Tibial nerve (tissue), 4 donors: ENCODE results near the gene GPR135. TPM values are rescaled to one million over a fixed set of nuclear protein-coding genes. Genes with fewer than 3 reads are reported as not detected.

Experiments
- DNase-seq, 2 donors: peaks; one replicate each; pipeline ENCODE4 v3.0.0-alpha.2; 2019; ENCODE audit warnings: low spot score in 2 of 2
- H3K27ac ChIP-seq, 4 donors: fragments of 200-600 bp; sonication (generic) in 3 of 4; one replicate each; pipeline ENCODE4 v1.5.1; 2017 to 2019; ENCODE audit warnings: mild to moderate bottlenecking in 1 of 4
- H3K27me3 ChIP-seq, 2 donors: fragments of 200-600 bp; sonication (generic) in 1 of 2; one replicate each; pipeline versions ENCODE4 v1.5.1 to v1.6.0; 2017 to 2019
- H3K36me3 ChIP-seq, 3 donors: fragments of 200-600 bp; sonication (generic); one replicate each; pipeline ENCODE4 v1.5.1; 2018 to 2019
- H3K4me1 ChIP-seq, 4 donors: fragments of 200-600 bp; sonication (generic) in 3 of 4; one replicate each; pipeline ENCODE4 v1.5.1; 2017 to 2019
- H3K4me3 ChIP-seq, 4 donors: fragments of 200-600 bp; sonication (generic) in 3 of 4; one replicate each; pipeline ENCODE4 v1.5.1; 2017 to 2019; ENCODE audit warnings: mild to moderate bottlenecking in 1 of 4, moderate library complexity in 1 of 4
- H3K9me3 ChIP-seq, 4 donors: fragments of 200-600 bp; sonication (generic) in 3 of 4; one replicate each; pipeline ENCODE4 v1.5.1; 2017 to 2019
- EP300 ChIP-seq, 2 donors: sonication (generic); formaldehyde crosslinking; IDR thresholded peaks; one replicate each; pipeline ENCODE4 v1.6.1; 2017; ENCODE audit warnings: antibody characterized with exemption in 2 of 2, mild to moderate bottlenecking in 1 of 2
- POLR2A ChIP-seq, 2 donors: fragments of 450-650 bp; IDR thresholded peaks; one replicate each; pipeline ENCODE4 v1.6.1; 2017; ENCODE audit warnings: antibody characterized with exemption in 2 of 2, mild to moderate bottlenecking in 2 of 2, moderate library complexity in 2 of 2
- WGBS, 2 donors: methylation state at CpG; one replicate each; pipeline ENCODE4 v1.1.5; 2018; 5-methylcytosine and 5-hydroxymethylcytosine counted together
- total RNA-seq, 4 donors: library from RNA; depleted of rRNA; stranded (reverse); fragments of >200 nt; gene quantifications; one replicate each; pipeline ENCODE4 v1.1.0, GENCODE V29; 2016
- TF ChIP-seq, protein P1 (sequence below), 5 experiments: fragments of 200-600 bp in 3 of 5; fragments of 450-650 bp in 2 of 5; sonication (generic) in 3 of 5; IDR thresholded peaks; one replicate each; pipeline ENCODE4 v1.5.1; 2016 to 2019; ENCODE audit warnings: antibody characterized with exemption in 5 of 5, mild to moderate bottlenecking in 3 of 5, moderate library complexity in 2 of 5

GPR135 gene
- total RNA-seq, 4 donors from 2014 or later: 5.9 to 17.7 (median 11.3) TPM

DNA sequence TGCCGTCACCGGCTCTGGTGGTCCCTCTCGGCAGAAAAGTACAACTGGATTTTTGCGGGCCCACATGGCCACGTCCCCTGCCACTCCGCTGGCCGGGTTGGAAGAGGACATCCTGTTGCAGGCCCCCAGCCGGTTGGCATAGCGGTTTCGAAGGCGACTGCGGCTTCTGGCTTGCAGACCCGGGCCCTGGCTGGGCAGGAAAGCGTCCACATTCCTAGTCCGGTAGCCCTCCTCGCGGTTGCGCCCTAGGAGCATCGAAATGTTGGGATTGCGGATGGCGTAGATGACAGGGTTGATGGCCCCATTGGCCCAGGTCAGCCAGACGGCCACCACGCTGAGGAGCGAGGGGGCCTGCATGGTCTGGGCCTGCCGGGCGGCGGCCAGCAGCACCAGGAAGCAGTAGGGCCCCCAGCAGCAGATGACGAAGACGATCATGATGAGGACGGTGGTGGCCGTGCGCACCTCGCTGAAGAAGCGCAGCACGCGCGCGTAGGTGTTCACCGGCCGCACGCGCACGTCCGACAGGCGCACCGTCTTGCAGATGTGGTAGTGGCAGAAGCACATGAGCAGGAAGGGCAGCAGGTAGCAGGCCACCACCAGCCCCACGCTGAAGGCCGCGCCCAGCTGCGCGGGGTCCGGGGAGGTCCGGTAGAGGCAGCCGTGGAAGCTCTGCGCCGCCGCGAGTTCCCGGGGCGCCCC lies 1.2 kb downstream of the GPR135 start:
- no peaks in the 10 kb centered on the region for H3K36me3 ChIP-seq
- DNase-seq: no peak
- no peaks in the 10 kb centered on the region for H3K9me3 ChIP-seq
- 45 to 50% methylated on average over 43 to 44 of the region's 60 CpGs for WGBS, 2 donors
- H3K4me1 ChIP-seq: peaks cover 0 to 21% (median 8%) of the 10 kb centered on the region in 4 donors
- H3K27me3 ChIP-seq: no peaks in the 10 kb centered on the region
- peak overlapping the region; percentile 48 to 81 (median 70) for H3K4me3 ChIP-seq
- no peak for TF ChIP-seq POLR2A (IDR thresholded peaks at IDR 0.05)
- TF ChIP-seq, protein P1, sequence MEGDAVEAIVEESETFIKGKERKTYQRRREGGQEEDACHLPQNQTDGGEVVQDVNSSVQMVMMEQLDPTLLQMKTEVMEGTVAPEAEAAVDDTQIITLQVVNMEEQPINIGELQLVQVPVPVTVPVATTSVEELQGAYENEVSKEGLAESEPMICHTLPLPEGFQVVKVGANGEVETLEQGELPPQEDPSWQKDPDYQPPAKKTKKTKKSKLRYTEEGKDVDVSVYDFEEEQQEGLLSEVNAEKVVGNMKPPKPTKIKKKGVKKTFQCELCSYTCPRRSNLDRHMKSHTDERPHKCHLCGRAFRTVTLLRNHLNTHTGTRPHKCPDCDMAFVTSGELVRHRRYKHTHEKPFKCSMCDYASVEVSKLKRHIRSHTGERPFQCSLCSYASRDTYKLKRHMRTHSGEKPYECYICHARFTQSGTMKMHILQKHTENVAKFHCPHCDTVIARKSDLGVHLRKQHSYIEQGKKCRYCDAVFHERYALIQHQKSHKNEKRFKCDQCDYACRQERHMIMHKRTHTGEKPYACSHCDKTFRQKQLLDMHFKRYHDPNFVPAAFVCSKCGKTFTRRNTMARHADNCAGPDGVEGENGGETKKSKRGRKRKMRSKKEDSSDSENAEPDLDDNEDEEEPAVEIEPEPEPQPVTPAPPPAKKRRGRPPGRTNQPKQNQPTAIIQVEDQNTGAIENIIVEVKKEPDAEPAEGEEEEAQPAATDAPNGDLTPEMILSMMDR (IDR thresholded peaks at IDR 0.05): no peak
- no peak for TF ChIP-seq EP300 (IDR thresholded peaks at IDR 0.05)
- peak overlapping the region in 3 of 4 donors; percentile 45 to 87 (median 72) for H3K27ac ChIP-seq

DNA sequence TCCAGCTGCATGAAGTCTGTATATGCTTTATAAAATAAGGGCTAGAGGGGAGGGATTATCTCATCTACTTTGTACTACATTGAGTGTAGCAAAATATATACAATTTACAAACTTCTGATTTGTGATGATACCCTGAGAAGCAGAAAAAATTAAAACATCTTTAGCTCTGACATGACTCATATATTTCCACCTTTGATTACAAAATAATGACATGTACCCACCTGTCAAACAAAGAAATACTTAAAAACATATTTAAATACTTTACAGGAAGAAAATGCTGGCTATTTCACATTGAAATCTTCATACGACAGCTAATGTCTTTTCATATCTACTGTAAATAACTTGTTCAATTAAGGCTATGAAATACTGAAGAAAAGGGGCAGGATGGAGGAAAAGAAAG lies 3.3 kb downstream of the GPR135 start:
- Histone ChIP-seq H3K36me3 (peaks cover 0 to 18% (median 0%) of the 10 kb centered on the region in 3 donors), H3K27ac (no peak overlapping the region), H3K4me3 (no peak overlapping the region), H3K4me1 (peaks cover 0 to 21% (median 8%) of the 10 kb centered on the region in 4 donors), H3K27me3 (no peaks in the 10 kb centered on the region), H3K9me3 (no peaks in the 10 kb centered on the region)
- WGBS, 2 donors: 94 to 95% methylated on average over 1 of the region's 1 CpG
- no peak for TF ChIP-seq POLR2A (IDR thresholded peaks at IDR 0.05)
- TF ChIP-seq EP300 (IDR thresholded peaks at IDR 0.05): no peak
- TF ChIP-seq, protein P1 (IDR thresholded peaks at IDR 0.05): no peak
- DNase-seq: no peak

DNA sequence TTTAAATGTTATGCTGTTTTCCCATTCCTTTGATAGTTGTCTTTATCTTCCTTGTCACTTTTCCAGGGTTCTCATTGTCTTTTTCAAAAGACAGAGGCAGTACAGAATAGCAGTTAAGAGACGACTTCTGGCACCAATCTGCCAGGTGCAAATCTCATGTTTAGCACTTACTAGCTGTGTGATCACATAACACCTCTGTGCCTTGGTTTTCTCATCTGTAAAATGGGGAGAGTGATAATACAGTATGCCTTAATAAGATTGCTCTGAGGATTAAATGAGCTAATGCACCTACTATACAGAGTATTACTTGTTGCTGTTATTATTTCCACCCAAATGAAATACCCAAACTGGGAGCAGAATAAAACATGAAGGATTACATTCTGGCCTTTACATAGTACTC lies 4.8 kb downstream of the GPR135 start:
- Histone ChIP-seq H3K27me3 (no peaks in the 10 kb centered on the region), H3K9me3 (peaks cover 0 to 4% (median 0%) of the 10 kb centered on the region in 4 donors), H3K36me3 (peaks cover 0 to 33% (median 0%) of the 10 kb centered on the region in 3 donors), H3K4me3 (no peak overlapping the region), H3K4me1 (peaks cover 0 to 19% (median 8%) of the 10 kb centered on the region in 4 donors), H3K27ac (no peak overlapping the region)
- WGBS, 2 donors: 83 to 97% methylated on average over 1 of the region's 1 CpG
- no peak for DNase-seq
- TF ChIP-seq EP300 (IDR thresholded peaks at IDR 0.05): no peak
- no peak for TF ChIP-seq POLR2A (IDR thresholded peaks at IDR 0.05)

DNA sequence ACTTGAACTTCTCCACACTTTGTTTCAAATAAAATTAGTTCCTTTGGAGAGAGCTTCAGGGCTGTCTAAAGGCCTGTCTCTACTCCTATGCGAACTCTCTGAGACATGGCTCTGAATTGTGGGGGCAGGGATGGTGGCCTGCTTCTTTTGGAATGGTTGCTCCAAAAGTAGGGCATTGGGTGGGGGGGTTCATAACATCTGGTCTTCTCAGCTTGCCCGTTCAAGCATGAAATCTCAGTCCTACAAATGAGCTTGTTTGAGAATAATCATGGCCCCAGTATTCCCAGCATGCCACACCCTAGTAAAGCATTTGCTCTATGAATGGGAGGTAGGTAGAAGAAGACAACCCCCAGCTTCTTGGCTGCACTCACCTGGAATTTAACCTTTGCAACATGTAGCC lies 6.7 kb downstream of the GPR135 start:
- no peak for DNase-seq
- Histone ChIP-seq H3K4me3 (no peak overlapping the region), H3K36me3 (peaks cover 0 to 39% (median 0%) of the 10 kb centered on the region in 3 donors), H3K9me3 (peaks cover 0 to 5% (median 0%) of the 10 kb centered on the region in 4 donors), H3K27me3 (no peaks in the 10 kb centered on the region), H3K27ac (no peak overlapping the region), H3K4me1 (peaks cover 0 to 8% (median under 1%) of the 10 kb centered on the region in 4 donors)
- 85 to 96% methylated on average over 2 of the region's 2 CpGs for WGBS, 2 donors
- no peak for TF ChIP-seq POLR2A (IDR thresholded peaks at IDR 0.05)
- TF ChIP-seq EP300 (IDR thresholded peaks at IDR 0.05): no peak
- TF ChIP-seq, protein P1 (IDR thresholded peaks at IDR 0.05): no peak

DNA sequence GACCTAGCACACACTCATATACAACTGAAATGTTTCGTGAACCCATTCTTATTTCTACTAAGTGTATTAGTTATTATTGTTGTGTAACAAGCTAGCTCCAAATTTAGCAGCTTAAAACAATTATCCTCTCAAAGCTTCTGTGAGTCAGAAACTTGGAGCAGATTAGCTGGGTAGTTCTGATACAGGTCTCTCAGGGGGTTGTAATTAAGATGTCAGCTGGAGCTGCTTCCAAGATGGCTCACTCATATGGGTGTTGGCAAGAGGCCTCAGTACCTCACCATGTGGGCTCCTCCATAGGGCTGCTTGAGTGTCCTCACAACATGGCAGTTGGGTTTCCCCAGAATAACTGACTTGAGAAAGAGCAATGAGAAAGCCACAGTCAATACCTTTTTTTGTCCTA lies 9.8 kb downstream of the GPR135 start:
- no peaks in the 10 kb centered on the region for H3K27me3 ChIP-seq
- H3K27ac ChIP-seq: no peak overlapping the region
- no peak for TF ChIP-seq EP300 (IDR thresholded peaks at IDR 0.05)
- TF ChIP-seq POLR2A (IDR thresholded peaks at IDR 0.05): no peak
- TF ChIP-seq, protein P1 (IDR thresholded peaks at IDR 0.05): no peak
- no peak overlapping the region for H3K4me3 ChIP-seq
- H3K36me3 ChIP-seq: peaks cover 0 to 39% (median 0%) of the 10 kb centered on the region in 3 donors
- no peaks in the 10 kb centered on the region for H3K4me1 ChIP-seq
- DNase-seq: no peak
- H3K9me3 ChIP-seq: peaks cover 0 to 5% (median 0%) of the 10 kb centered on the region in 4 donors
- 96 to 97% methylated on average over 1 of the region's 1 CpG for WGBS, 2 donors
